ENCODE measurements around the gene SNIP1. TPM values are rescaled to one million over a fixed set of nuclear protein-coding genes. Genes with fewer than 3 reads are reported as not detected.
"Not testable (repeated sequence)": the region's sequence is repeated elsewhere in the genome, so short reads cannot be mapped to it uniquely, and the experiment has no call there.

Gene SNIP1
- total and polyA plus RNA-seq, 2 donors = 9.1 to 9.9 TPM

DNA sequence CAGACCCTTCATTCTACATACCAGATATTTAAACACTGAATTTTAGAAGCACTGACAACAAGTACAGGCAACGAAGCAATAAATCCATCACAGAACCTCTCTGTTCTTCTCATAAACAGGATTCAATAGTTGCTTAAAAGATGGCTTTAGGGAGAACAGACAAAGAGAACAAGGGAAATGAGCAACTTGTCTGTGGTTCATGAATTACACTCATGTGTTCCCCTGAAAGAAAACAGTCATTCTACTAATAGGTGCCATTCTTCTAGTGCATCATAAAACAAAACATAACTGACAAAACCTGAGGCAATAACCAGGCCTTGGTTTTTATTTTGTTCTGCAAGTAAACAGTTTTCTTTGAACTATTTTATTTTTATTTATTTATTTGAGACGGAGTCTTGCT, 34.8 kb upstream of the SNIP1 start:
- no peak for DNase-seq (ENCODE audit: low read depth in 6 of 9, low spot score in 9 of 9)
- no peak overlapping the region for H3K4me3 ChIP-seq (ENCODE audit: low read length in 2 of 2)
- H3K9me3 ChIP-seq (ENCODE audit: control insufficient read depth in 2 of 2, insufficient read depth in 1 of 2, low read length in 1 of 2) = no peaks in the 10 kb centered on the region
- 97% methylated on average over 2 of the region's 2 CpGs for WGBS
- H3K27me3 ChIP-seq (ENCODE audit: control insufficient read depth in 2 of 2, insufficient read depth in 1 of 2, low read length in 1 of 2) = no peaks in the 10 kb centered on the region
- H3K27ac ChIP-seq (ENCODE audit: low read depth in 1 of 2, low read length in 1 of 2) = no peak overlapping the region
- H3K36me3 ChIP-seq (ENCODE audit: control insufficient read depth in 2 of 2, insufficient read depth in 2 of 2, low read length in 1 of 2) = peaks cover 32 to 61% of the 10 kb centered on the region in 2 donors
- no peaks in the 10 kb centered on the region for H3K4me1 ChIP-seq (ENCODE audit: control insufficient read depth in 2 of 2, insufficient read depth in 2 of 2, low read length in 2 of 2)

DNA sequence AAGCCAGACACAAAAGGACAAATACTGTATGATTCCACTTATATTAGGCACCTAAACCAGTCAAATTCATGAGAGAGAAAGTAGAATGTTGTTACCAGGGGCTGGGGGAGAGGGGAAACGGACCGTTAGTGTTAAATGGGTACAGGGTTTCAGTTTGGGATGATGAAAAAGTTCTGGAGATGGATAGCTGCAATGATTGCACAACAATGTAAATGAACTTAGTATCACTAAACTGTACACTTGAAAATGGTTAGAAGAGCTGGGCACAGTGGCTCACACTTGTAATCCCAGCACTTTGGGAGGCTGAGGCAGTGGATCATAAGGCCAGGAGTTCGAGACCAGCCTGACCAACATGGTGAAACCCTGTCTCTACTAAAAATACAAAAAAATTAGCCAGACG, 30.5 kb upstream of the SNIP1 start:
- 98% methylated on average over 4 of the region's 4 CpGs for WGBS
- H3K27me3 ChIP-seq (ENCODE audit: control insufficient read depth in 2 of 2, insufficient read depth in 1 of 2, low read length in 1 of 2) = not testable (repeated sequence)
- H3K36me3 ChIP-seq (ENCODE audit: control insufficient read depth in 2 of 2, insufficient read depth in 2 of 2, low read length in 1 of 2) = peaks cover 32 to 54% of the 10 kb centered on the region in 2 donors

DNA sequence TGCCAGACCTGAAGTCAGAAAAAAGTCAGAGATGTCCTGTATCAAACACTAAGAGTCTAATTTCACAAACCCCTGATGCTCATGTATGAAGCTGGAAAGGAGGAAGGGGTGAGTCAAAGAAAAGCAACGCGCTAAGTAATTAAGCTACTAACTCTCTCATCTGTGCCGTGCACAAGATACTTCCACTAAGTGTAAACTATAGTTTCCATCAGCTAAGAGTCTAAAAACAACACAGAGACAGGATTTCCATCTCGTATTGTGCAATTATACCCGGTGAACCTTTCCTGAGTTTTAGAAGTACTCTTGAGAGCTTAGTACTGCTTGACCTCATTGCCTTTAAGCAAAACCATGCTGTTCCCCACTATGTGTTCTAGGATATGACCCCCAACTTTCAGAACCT, 21.6 kb upstream of the SNIP1 start:
- Histone ChIP-seq H3K4me1 (ENCODE audit: control insufficient read depth in 2 of 2, insufficient read depth in 2 of 2, low read length in 2 of 2) (no peaks in the 10 kb centered on the region), H3K9me3 (ENCODE audit: control insufficient read depth in 2 of 2, insufficient read depth in 1 of 2, low read length in 1 of 2) (no peaks in the 10 kb centered on the region), H3K36me3 (ENCODE audit: control insufficient read depth in 2 of 2, insufficient read depth in 2 of 2, low read length in 1 of 2) (peaks cover 60 to 73% of the 10 kb centered on the region in 2 donors), H3K4me3 (ENCODE audit: low read length in 2 of 2) (no peak overlapping the region), H3K27me3 (ENCODE audit: control insufficient read depth in 2 of 2, insufficient read depth in 1 of 2, low read length in 1 of 2) (no peaks in the 10 kb centered on the region), H3K27ac (ENCODE audit: low read depth in 1 of 2, low read length in 1 of 2) (no peak overlapping the region)
- WGBS = 99% methylated on average over 5 of the region's 5 CpGs
- no peak for DNase-seq (ENCODE audit: low read depth in 6 of 9, low spot score in 9 of 9)

More for the DNA sequence above, 30.5 kb upstream of the SNIP1 start:
- not testable (repeated sequence) for H3K27ac ChIP-seq (ENCODE audit: low read depth in 1 of 2, low read length in 1 of 2); H3K9me3 ChIP-seq (ENCODE audit: control insufficient read depth in 2 of 2, insufficient read depth in 1 of 2, low read length in 1 of 2); H3K4me3 ChIP-seq (ENCODE audit: low read length in 2 of 2); H3K4me1 ChIP-seq (ENCODE audit: control insufficient read depth in 2 of 2, insufficient read depth in 2 of 2, low read length in 2 of 2); DNase-seq (ENCODE audit: low read depth in 6 of 9, low spot score in 9 of 9)

DNA sequence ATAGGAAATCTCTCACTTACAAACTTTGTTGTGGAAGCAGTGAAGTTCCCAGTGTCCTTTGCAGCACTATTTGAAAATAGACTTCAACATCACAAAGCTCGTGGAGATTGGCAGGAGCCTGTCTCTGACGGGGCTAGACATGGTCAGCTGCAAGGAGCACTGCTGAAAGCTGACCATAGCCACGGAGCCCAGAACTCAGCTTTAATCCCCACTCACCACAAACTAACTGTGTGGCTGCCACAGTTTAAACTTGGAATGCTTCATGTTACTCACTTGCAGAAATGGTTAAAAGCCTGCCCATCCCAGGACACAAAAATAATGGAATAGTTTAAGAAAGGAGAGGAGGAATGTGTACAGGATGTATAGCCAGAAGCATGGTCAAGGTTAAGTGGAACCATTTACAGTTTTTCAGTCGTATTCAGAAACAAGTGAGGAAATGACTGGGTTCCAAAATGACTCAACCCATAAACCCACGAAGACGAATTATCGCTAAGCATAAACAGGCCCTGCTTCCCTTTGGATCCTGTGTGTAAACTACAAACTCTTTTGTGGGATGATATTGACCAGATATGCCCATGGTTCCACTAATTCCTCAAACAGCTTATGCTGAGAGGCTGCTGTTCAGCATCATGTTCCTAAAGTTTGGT, 20.9 kb upstream of the SNIP1 start:
- no peaks in the 10 kb centered on the region for H3K27me3 ChIP-seq (ENCODE audit: control insufficient read depth in 2 of 2, insufficient read depth in 1 of 2, low read length in 1 of 2)
- 95% methylated on average over 7 of the region's 7 CpGs for WGBS
- H3K27ac ChIP-seq (ENCODE audit: low read depth in 1 of 2, low read length in 1 of 2) = no peak overlapping the region
- no peaks in the 10 kb centered on the region for H3K9me3 ChIP-seq (ENCODE audit: control insufficient read depth in 2 of 2, insufficient read depth in 1 of 2, low read length in 1 of 2)
- DNase-seq (ENCODE audit: low read depth in 6 of 9, low spot score in 9 of 9) = no peak
- H3K36me3 ChIP-seq (ENCODE audit: control insufficient read depth in 2 of 2, insufficient read depth in 2 of 2, low read length in 1 of 2) = peaks cover 62 to 70% of the 10 kb centered on the region in 2 donors
- H3K4me3 ChIP-seq (ENCODE audit: low read length in 2 of 2) = no peak overlapping the region
- no peaks in the 10 kb centered on the region for H3K4me1 ChIP-seq (ENCODE audit: control insufficient read depth in 2 of 2, insufficient read depth in 2 of 2, low read length in 2 of 2)

DNA sequence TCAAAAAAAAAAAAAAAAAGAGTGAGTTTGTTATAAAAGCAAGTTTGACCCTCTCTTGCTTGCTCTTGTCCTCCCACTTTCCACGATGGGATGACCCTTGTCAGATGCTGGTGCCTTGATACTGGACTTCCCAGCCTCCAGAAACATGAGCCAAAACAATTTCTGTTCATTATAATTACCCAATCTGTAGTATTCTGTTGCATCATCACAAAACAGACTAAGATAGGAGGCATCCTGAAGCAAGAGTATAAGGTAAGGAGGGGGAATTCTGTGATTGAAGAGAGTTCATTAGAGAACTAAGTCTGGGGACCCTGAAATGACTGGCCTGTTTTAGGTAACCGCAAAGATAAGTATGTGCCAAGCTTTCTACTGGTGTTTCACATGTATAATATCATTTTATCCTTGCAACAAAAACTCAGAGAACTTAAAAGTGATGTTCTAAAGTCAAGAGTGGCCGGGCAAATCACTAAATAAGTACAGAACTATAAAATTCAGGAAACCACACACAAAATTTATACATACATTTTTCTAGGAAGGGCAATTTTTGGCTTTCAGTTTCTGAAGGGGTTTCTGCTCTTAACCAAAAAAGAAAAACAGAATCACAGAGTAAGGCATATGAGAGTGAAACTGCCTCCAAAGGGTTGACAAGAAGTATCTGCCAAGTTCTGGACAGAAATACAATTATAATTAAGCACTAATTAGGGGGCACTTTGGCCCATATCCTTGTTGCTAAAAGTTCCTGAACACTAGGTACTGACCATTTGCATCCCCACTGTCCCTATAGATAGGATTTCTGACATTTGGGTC, 16.6 kb upstream of the SNIP1 start:
- WGBS = 93% methylated on average over 3 of the region's 3 CpGs
- H3K27me3 ChIP-seq (ENCODE audit: control insufficient read depth in 2 of 2, insufficient read depth in 1 of 2, low read length in 1 of 2) = no peaks in the 10 kb centered on the region
- peaks cover 76 to 85% of the 10 kb centered on the region in 2 donors for H3K36me3 ChIP-seq (ENCODE audit: control insufficient read depth in 2 of 2, insufficient read depth in 2 of 2, low read length in 1 of 2)
- no peaks in the 10 kb centered on the region for H3K9me3 ChIP-seq (ENCODE audit: control insufficient read depth in 2 of 2, insufficient read depth in 1 of 2, low read length in 1 of 2)
- no peak overlapping the region for H3K4me3 ChIP-seq (ENCODE audit: low read length in 2 of 2)
- no peaks in the 10 kb centered on the region for H3K4me1 ChIP-seq (ENCODE audit: control insufficient read depth in 2 of 2, insufficient read depth in 2 of 2, low read length in 2 of 2)
- DNase-seq (ENCODE audit: low read depth in 6 of 9, low spot score in 9 of 9) = no peak
- no peak overlapping the region for H3K27ac ChIP-seq (ENCODE audit: low read depth in 1 of 2, low read length in 1 of 2)

DNA sequence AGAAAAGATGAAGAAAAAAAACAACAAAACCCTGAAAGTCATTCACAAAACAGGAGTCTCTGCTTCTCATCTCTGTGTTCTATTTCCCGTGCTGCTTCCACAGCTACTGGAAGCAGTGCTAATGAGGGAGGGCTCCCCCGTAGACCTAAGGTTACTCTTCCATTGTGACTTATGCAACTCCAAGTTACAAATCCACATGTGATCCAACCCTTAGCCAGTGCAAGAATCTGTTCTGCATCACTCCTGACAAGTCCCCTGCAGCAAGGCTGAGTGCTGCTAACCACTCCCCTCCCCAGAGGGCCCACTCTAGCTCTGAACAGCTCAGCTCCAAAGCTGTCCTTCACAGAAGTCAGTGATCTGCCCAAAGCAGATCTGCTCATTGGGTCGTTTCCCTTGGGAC, 12.9 kb upstream of the SNIP1 start:
- WGBS = 98% methylated on average over 3 of the region's 3 CpGs
- H3K27ac ChIP-seq (ENCODE audit: low read depth in 1 of 2, low read length in 1 of 2) = no peak overlapping the region
- peaks cover 59 to 60% of the 10 kb centered on the region in 2 donors for H3K36me3 ChIP-seq (ENCODE audit: control insufficient read depth in 2 of 2, insufficient read depth in 2 of 2, low read length in 1 of 2)
- no peaks in the 10 kb centered on the region for H3K27me3 ChIP-seq (ENCODE audit: control insufficient read depth in 2 of 2, insufficient read depth in 1 of 2, low read length in 1 of 2)
- no peak for DNase-seq (ENCODE audit: low read depth in 6 of 9, low spot score in 9 of 9)
- H3K4me3 ChIP-seq (ENCODE audit: low read length in 2 of 2) = no peak overlapping the region
- no peaks in the 10 kb centered on the region for H3K9me3 ChIP-seq (ENCODE audit: control insufficient read depth in 2 of 2, insufficient read depth in 1 of 2, low read length in 1 of 2)
- H3K4me1 ChIP-seq (ENCODE audit: control insufficient read depth in 2 of 2, insufficient read depth in 2 of 2, low read length in 2 of 2) = no peaks in the 10 kb centered on the region

DNA sequence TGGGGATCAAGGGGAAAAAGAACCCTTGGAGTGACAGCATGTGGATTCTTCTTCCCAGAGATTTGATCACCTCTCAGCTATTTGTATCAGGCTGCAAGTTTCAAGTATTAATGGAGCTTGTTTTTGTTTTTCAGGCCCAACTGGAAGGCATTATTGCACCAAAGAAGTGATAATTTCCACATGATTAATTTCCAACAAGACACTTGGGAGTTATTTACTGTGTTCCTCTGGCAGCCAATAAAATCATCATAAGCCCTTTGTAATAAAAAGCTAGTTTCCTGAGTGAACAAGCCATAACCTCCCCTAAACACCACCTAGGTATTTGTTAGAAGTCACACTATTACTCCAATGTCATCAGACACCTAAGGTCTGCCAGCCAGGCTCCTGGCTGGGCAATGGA, 10.8 kb upstream of the SNIP1 start:
- Histone ChIP-seq H3K27me3 (ENCODE audit: control insufficient read depth in 2 of 2, insufficient read depth in 1 of 2, low read length in 1 of 2) (no peaks in the 10 kb centered on the region), H3K9me3 (ENCODE audit: control insufficient read depth in 2 of 2, insufficient read depth in 1 of 2, low read length in 1 of 2) (no peaks in the 10 kb centered on the region), H3K36me3 (ENCODE audit: control insufficient read depth in 2 of 2, insufficient read depth in 2 of 2, low read length in 1 of 2) (peaks cover 47 to 52% of the 10 kb centered on the region in 2 donors), H3K27ac (ENCODE audit: low read depth in 1 of 2, low read length in 1 of 2) (no peak overlapping the region), H3K4me1 (ENCODE audit: control insufficient read depth in 2 of 2, insufficient read depth in 2 of 2, low read length in 2 of 2) (no peaks in the 10 kb centered on the region), H3K4me3 (ENCODE audit: low read length in 2 of 2) (no peak overlapping the region)
- no peak for DNase-seq (ENCODE audit: low read depth in 6 of 9, low spot score in 9 of 9)

DNA sequence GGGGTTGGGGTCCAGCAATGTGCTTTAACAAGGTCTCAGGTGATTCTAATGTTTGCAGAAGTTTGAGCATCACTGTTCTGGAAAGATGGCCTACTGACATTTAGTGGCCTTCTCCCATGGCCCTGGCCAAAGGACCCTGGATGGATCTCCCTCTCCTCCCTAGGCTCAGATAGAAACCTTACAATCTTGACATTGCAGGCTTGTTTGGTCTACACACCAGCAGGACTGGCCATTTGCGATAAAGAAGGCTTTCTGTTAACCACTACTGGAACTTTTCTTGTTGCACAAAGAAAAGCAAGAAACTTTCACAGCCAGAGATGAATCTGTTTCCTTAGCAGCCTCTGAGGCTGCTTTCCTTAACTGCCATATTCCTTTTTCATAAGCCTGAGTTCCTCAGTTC, 8.9 kb upstream of the SNIP1 start:
- 100% methylated on average over 1 of the region's 1 CpG for WGBS
- Histone ChIP-seq H3K4me1 (ENCODE audit: control insufficient read depth in 2 of 2, insufficient read depth in 2 of 2, low read length in 2 of 2) (no peaks in the 10 kb centered on the region), H3K9me3 (ENCODE audit: control insufficient read depth in 2 of 2, insufficient read depth in 1 of 2, low read length in 1 of 2) (no peaks in the 10 kb centered on the region), H3K27me3 (ENCODE audit: control insufficient read depth in 2 of 2, insufficient read depth in 1 of 2, low read length in 1 of 2) (no peaks in the 10 kb centered on the region), H3K4me3 (ENCODE audit: low read length in 2 of 2) (no peak overlapping the region), H3K36me3 (ENCODE audit: control insufficient read depth in 2 of 2, insufficient read depth in 2 of 2, low read length in 1 of 2) (peaks cover 34 to 40% of the 10 kb centered on the region in 2 donors), H3K27ac (ENCODE audit: low read depth in 1 of 2, low read length in 1 of 2) (no peak overlapping the region)
- no peak for DNase-seq (ENCODE audit: low read depth in 6 of 9, low spot score in 9 of 9)
